Mesendoderm (in vitro differentiated cells): Measurements from ENCODE around the gene RAB37.

Experiments used
- DNase-seq: peaks from one replicate; pipeline ENCODE4 v3.0.0; 2013
- H2AK5ac ChIP-seq: 2 replicates; pipeline ENCODE4 v1.6.1; 2013; ENCODE audit warnings: low read length, inconsistent platforms
- H2BK120ac ChIP-seq: 2 replicates; pipeline ENCODE4 v1.6.1; 2013; ENCODE audit warnings: low read depth, mild to moderate bottlenecking, low read length, moderate library complexity, mixed read lengths
- H2BK15ac ChIP-seq: replicated peaks from 2 replicates; pipeline ENCODE4 v1.6.1; 2013; ENCODE audit warnings: low read depth, mild to moderate bottlenecking, moderate library complexity
- H2BK5ac ChIP-seq: 2 replicates; pipeline ENCODE4 v1.6.1; 2013; ENCODE audit warnings: low read length, inconsistent platforms
- H3K18ac ChIP-seq: 2 replicates; pipeline ENCODE4 v1.6.1; 2013; ENCODE audit warnings: mild to moderate bottlenecking, low read length, mixed read lengths
- H3K23ac ChIP-seq: one replicate; pipeline ENCODE4 v1.6.1; 2013; ENCODE audit warnings: low read length
- H3K27ac ChIP-seq: 2 replicates; pipeline ENCODE4 v1.5.1; 2013; ENCODE audit warnings: low read depth, mild to moderate bottlenecking, inconsistent platforms, low read length, moderate library complexity
- H3K27me3 ChIP-seq: 2 replicates; pipeline ENCODE4 v1.6.1; 2013; ENCODE audit warnings: low read length, control low read depth, mild to moderate bottlenecking, inconsistent platforms; ENCODE audit not compliant: insufficient read depth, poor library complexity
- H3K36me3 ChIP-seq: 2 replicates; pipeline ENCODE4 v1.6.1; 2013; ENCODE audit warnings: low read length, inconsistent platforms; ENCODE audit not compliant: control insufficient read depth, insufficient read depth
- H3K4ac ChIP-seq: one replicate; pipeline ENCODE4 v1.6.1; 2013; ENCODE audit warnings: low read depth, mild to moderate bottlenecking, low read length, moderate library complexity
- H3K4me1 ChIP-seq: 2 replicates; pipeline ENCODE4 v1.6.1; 2013; ENCODE audit warnings: low read depth, low read length, inconsistent platforms; ENCODE audit not compliant: control insufficient read depth
- H3K4me2 ChIP-seq: 2 replicates; pipeline ENCODE4 v1.6.1; 2013; ENCODE audit warnings: low read length
- H3K4me3 ChIP-seq: 2 replicates; pipeline ENCODE4 v1.5.1; 2013; ENCODE audit warnings: mild to moderate bottlenecking, low read length
- H3K56ac ChIP-seq: one replicate; pipeline ENCODE4 v1.6.1; 2013; ENCODE audit warnings: low read length
- H3K79me1 ChIP-seq: 2 replicates; pipeline ENCODE4 v1.6.1; 2013; ENCODE audit warnings: low read length, inconsistent platforms
- H3K79me2 ChIP-seq: 2 replicates; pipeline ENCODE4 v1.6.1; 2013; ENCODE audit warnings: mild to moderate bottlenecking, low read length; ENCODE audit not compliant: control insufficient read depth, insufficient read depth
- H3K9ac ChIP-seq: 2 replicates; pipeline ENCODE4 v1.6.1; 2013; ENCODE audit warnings: low read length, inconsistent platforms
- H4K5ac ChIP-seq: one replicate; pipeline ENCODE4 v1.6.1; 2013; ENCODE audit warnings: low read length
- H4K8ac ChIP-seq: one replicate; pipeline ENCODE4 v1.6.1; 2013; ENCODE audit warnings: low read depth, mild to moderate bottlenecking, control low read depth, low read length, moderate library complexity
- WGBS: extraction: QIAGEN DNeasy Blood & Tissue Kit; methylation state at CpG from one replicate; pipeline ENCODE4 v1.1.7; 2013; ENCODE audit warnings: low lambda C conversion rate, missing lambda C conversion rate; ENCODE audit not compliant: insufficient coverage; ENCODE audit errors: extremely low coverage; 5-methylcytosine and 5-hydroxymethylcytosine counted together

RAB37 gene

DNA sequence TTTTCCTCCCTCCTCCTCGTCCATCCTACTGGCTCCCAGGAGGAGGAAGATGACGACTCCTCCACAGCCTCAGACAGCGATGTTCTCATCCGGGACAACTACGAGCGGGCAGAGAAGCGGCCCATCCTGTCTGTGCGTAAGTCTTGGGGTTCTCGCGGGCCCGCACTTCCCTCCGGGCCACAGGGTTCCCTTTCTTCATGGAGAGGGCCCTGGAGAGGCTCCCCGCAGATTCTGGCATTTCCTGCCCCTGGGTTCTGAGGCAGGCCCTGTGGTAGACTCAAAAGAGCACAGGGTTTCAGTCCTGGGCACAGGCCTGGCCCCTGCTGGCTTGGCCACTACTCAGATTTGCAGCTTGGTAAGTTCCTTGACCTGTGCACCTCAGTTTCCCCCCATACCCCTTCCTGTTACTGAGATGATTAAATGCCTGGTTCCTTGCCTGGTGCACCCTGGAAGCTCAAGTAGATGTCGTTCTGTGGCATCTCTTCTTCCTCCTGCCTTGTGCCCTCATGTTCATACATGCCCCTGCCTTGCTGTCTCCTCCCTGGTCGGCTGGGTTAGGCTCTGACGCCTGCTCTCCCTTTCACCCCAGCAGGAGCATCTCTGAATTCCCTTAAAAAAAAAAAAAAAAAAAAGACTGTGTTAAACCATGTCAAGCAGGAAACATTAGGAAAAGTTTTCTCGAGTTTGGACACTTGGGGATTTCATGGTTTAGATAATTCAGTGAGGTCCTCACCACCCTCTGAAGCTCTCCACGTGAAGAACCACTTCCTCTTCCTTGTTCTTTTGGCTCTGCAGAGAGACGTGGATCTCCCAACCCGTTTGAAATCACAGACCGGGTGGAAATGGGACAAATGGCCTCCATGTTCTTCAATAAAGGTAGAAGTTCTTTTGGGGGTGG is 53.4 kb downstream of the RAB37 start:
- Histone ChIP-seq H3K79me2 (no peaks in the 10 kb centered on the region), H3K56ac (no peak overlapping the region), H3K18ac (no peak overlapping the region), H3K36me3 (peaks cover 12% of the 10 kb centered on the region), H3K27me3 (no peaks in the 10 kb centered on the region), H3K4ac (no peak overlapping the region), H4K5ac (no peak overlapping the region), H3K79me1 (no peaks in the 10 kb centered on the region), H3K27ac (no peak overlapping the region), H3K4me3 (no peak overlapping the region), H3K4me2 (no peak overlapping the region), H3K9ac (no peak overlapping the region), H2BK15ac (no peak overlapping the region), H3K23ac (no peak overlapping the region), H3K4me1 (no peaks in the 10 kb centered on the region), H4K8ac (no peak overlapping the region), H2AK5ac (no peak overlapping the region), H2BK5ac (no peak overlapping the region), H2BK120ac (no peak overlapping the region)
- WGBS: no CpG with 5 or more reads among the region's 21 CpGs
- DNase-seq: no peak

DNA sequence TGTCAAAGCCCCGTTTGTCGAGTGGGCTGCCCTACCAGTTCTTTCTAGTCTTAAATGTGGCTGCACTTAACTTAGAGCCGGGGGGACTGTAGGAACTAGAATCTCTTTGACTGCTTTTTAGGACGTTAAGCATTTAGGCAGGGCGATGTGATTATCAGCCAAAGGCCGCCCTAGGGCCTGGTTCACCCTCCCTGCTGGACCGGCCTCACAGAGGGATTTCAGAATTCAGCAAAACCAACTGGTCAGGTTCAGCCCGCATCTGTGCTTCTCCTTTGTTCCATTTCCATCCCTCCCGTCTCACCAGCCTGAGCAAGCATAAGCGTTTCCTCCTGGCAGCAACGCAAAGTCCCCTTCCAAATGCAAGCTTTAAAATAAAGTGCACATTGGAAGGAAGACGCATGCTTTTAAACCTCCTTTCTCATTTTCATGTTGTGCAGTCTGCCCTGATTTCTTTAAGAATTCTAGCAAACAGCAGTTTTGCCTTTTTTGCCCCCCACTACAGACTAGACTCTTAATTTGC is 55.6 kb downstream of the RAB37 start:
- H3K79me2 ChIP-seq: no peaks in the 10 kb centered on the region
- no peaks in the 10 kb centered on the region for H3K27me3 ChIP-seq
- no peak overlapping the region for H3K4me2 ChIP-seq
- H3K36me3 ChIP-seq: peaks cover 12% of the 10 kb centered on the region
- H4K8ac ChIP-seq: no peak overlapping the region
- WGBS: no CpG with 5 or more reads among the region's 12 CpGs
- H3K4ac ChIP-seq: no peak overlapping the region
- no peak overlapping the region for H2BK120ac ChIP-seq
- no peak overlapping the region for H2BK5ac ChIP-seq
- H2AK5ac ChIP-seq: no peak overlapping the region
- H3K9ac ChIP-seq: no peak overlapping the region
- no peak overlapping the region for H3K56ac ChIP-seq
- no peak overlapping the region for H2BK15ac ChIP-seq
- DNase-seq: no peak
- no peaks in the 10 kb centered on the region for H3K79me1 ChIP-seq
- no peak overlapping the region for H3K23ac ChIP-seq
- no peak overlapping the region for H3K4me3 ChIP-seq
- no peak overlapping the region for H3K27ac ChIP-seq
- H3K4me1 ChIP-seq: no peaks in the 10 kb centered on the region
- H4K5ac ChIP-seq: no peak overlapping the region
- H3K18ac ChIP-seq: no peak overlapping the region

DNA sequence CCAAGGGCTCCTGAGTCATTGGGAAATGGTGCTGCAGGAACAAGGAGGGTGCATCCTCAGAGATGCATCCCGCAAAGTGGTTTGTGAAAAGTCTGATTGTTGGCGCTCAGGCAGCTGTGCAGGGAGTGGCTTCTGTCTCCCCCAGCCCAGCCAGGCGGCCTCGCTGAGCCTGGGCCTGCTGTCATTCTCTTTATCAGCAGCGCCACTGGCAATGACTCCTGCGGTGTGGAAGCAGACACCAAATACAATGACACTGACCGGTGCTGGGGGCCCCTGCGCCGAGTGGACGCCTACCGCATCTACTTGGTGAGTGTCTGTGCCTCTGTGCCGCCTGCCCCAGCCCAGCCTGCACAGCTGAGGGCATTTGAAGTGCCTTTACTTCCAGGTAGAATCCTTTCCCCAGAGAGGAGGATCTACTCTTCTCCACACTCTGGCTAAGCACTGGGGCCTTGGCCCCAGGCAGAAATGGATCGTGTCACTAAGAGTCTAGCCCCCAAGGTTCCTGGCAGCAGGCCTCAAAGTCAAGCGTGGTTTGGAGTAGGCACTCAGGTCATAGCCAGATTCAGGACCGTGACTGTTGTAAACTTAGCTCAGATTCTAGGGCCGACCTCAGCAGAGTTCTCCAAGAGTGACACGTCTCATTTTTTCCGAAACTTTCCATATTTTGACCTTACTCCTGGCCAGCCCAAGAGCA is 58.4 kb downstream of the RAB37 start:
- Histone ChIP-seq H3K27ac (no peak overlapping the region), H3K4ac (no peak overlapping the region), H2AK5ac (no peak overlapping the region), H3K4me3 (no peak overlapping the region), H3K56ac (no peak overlapping the region), H4K8ac (no peak overlapping the region), H3K36me3 (peaks cover 10% of the 10 kb centered on the region), H3K18ac (no peak overlapping the region), H3K79me2 (no peaks in the 10 kb centered on the region), H2BK120ac (no peak overlapping the region), H3K23ac (no peak overlapping the region), H2BK5ac (no peak overlapping the region), H3K27me3 (no peaks in the 10 kb centered on the region), H3K79me1 (no peaks in the 10 kb centered on the region), H2BK15ac (no peak overlapping the region), H3K4me1 (no peaks in the 10 kb centered on the region), H4K5ac (no peak overlapping the region), H3K9ac (no peak overlapping the region), H3K4me2 (no peak overlapping the region)
- no CpG with 5 or more reads among the region's 18 CpGs for WGBS
- DNase-seq: no peak

DNA sequence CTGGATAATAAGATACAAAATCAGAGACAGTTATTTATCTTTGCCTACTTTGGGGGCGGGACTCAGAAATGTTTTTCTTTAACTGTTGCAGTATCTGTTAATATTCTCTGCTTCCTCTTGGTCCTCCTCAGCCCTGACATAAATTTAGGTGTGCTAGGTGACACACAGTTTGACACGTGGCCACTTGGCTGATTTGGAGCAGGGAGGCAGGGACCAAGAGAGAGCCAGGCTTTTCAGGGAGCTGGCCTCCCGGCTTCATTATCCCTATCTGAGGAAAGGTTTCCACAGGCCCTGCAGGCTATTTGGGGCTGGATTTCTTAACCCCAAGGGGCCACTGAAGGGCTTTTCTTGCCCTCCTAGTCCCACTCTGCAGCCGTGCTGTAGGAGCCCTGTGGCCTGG is 59.2 kb downstream of the RAB37 start:
- Histone ChIP-seq H3K27ac (no peak overlapping the region), H3K18ac (no peak overlapping the region), H3K36me3 (peaks cover 10% of the 10 kb centered on the region), H3K79me2 (no peaks in the 10 kb centered on the region), H3K27me3 (no peaks in the 10 kb centered on the region), H3K23ac (no peak overlapping the region), H3K4me3 (no peak overlapping the region), H4K5ac (no peak overlapping the region), H2BK5ac (no peak overlapping the region), H2BK120ac (no peak overlapping the region), H3K56ac (no peak overlapping the region), H2BK15ac (no peak overlapping the region), H3K4me2 (no peak overlapping the region), H3K79me1 (no peaks in the 10 kb centered on the region), H3K4ac (no peak overlapping the region), H3K4me1 (no peaks in the 10 kb centered on the region), H4K8ac (no peak overlapping the region), H2AK5ac (no peak overlapping the region), H3K9ac (no peak overlapping the region)
- DNase-seq: no peak
- no CpG with 5 or more reads among the region's 4 CpGs for WGBS

DNA sequence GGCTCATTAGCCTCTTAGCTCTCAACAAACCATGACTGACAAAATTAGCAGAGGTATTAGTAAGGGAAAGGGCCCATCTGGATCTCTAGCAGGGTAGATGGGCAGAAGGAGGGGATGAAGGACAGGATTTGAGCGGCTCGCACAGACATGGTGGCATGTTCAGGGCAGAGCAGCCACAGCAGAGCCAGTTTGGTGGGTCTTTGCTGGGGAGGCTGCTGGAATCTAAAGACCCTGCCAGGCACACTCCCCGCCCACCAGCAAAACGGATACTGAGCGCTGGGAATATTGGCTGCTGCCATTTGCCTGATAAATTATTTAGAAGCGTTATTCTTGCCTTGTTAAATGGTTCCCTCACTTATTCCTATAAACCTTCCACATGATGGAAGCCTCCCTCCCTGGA is 59.8 kb downstream of the RAB37 start:
- Histone ChIP-seq H3K4me2 (no peak overlapping the region), H2AK5ac (no peak overlapping the region), H2BK120ac (no peak overlapping the region), H3K27me3 (no peaks in the 10 kb centered on the region), H3K18ac (no peak overlapping the region), H3K4me1 (no peaks in the 10 kb centered on the region), H3K4me3 (no peak overlapping the region), H4K8ac (no peak overlapping the region), H3K27ac (no peak overlapping the region), H3K4ac (no peak overlapping the region), H4K5ac (no peak overlapping the region), H3K79me2 (no peaks in the 10 kb centered on the region), H3K23ac (no peak overlapping the region), H3K56ac (no peak overlapping the region), H3K79me1 (no peaks in the 10 kb centered on the region), H2BK15ac (no peak overlapping the region), H3K9ac (no peak overlapping the region), H3K36me3 (peaks cover 10% of the 10 kb centered on the region), H2BK5ac (no peak overlapping the region)
- no CpG with 5 or more reads among the region's 6 CpGs for WGBS
- DNase-seq: no peak
